GM18870 (cell line): Measurements from ENCODE around the gene LYAR.

Experiments used
- ATAC-seq: cut with Tn5 transposase; IDR thresholded peaks from one replicate; pipeline ENCODE4 v1.9.1; 2021; ENCODE audit warnings: moderate library complexity; ENCODE audit not compliant: unreplicated experiment

LYAR gene, protein sequence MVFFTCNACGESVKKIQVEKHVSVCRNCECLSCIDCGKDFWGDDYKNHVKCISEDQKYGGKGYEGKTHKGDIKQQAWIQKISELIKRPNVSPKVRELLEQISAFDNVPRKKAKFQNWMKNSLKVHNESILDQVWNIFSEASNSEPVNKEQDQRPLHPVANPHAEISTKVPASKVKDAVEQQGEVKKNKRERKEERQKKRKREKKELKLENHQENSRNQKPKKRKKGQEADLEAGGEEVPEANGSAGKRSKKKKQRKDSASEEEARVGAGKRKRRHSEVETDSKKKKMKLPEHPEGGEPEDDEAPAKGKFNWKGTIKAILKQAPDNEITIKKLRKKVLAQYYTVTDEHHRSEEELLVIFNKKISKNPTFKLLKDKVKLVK

GRCh38 chr4:4289941-4290850 lies at the start of gene LYAR, which contains the start of gene ZBTB49:
Gene LYAR (minus strand): TSS chr4:4290154. CDS start chr4:4283742, 6,412 bp downstream.
Gene ZBTB49 (plus strand): TSS chr4:4290251. CDS start chr4:4299946, 9,695 bp downstream.
- peak; percentile 73 for ATAC-seq

GRCh38 chr4:4339504-4340085 lies 49.6 kb upstream of the LYAR start:
- ATAC-seq, result no peak

DNA sequence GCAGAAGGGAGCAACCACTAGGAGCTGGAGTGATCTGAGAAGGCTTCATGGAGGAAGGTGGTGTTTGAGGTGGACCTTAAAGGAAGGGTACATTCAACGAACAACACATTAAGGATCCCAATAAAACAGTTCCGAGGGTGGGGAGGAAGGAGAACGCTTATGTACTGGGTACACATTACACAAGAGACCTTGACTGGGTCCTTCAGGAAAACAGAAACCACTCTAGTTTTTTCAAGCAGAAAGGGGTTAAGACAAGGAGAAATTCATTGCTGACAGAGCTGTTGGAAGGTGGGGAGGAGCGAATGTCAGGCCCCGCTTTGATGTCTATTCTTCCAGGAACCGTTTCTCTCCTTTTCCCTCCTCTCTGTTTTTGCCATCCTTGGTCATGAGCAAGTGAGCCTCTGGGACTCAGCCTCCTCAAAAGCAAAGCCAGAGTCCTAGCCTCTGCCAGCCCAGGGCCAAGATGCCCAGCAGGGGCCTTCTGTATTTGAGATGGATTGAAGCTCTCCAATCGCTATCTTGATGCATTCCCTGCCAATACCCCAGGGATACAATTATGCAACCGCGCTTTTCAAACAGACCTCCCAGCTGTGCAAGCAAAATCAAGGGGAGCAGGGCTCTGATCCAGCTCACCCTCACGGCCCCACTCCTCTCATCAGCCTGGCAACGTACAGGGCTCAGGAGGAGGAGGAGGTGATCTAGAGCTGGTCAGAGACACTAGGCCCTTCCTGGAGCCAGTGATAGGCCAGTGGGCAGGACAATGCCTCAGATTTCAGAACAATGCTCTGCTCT lies 48.5 kb upstream of the LYAR start:
- no peak for ATAC-seq

DNA sequence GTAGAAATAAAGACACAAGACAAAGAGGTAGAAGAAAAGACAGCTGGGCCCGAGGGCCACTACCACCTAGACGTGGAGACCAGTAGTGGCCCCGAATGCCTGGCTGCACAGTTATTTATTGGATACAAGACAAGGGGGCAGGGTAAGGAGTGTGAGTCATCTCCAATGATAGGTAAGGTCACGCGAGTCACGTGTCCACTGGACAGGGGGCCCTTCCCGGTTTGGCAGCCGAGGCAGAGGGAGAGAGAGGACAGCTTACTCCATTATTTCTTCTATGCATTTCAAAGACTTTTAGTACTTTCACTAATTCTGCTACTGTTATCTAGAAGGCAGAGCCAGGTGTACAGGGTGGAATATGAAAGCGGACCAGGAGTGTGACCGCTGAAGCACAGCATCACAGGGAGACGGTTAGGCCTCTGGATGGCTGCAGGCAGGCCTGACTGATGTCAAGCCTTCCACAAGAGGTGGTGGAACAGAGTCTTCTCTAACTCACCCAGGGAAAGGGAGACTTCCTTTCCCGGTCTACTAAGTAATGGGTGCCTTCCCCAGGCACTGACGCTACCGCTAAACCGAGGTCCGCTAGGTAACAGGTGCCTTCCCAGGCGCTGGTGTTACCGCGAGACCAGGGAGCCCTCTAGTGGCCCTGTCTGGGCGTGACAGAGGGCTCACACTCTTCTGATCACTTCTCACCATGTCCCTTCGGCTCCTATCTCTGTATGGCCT lies 45.0 kb upstream of the LYAR start:
- no peak for ATAC-seq

DNA sequence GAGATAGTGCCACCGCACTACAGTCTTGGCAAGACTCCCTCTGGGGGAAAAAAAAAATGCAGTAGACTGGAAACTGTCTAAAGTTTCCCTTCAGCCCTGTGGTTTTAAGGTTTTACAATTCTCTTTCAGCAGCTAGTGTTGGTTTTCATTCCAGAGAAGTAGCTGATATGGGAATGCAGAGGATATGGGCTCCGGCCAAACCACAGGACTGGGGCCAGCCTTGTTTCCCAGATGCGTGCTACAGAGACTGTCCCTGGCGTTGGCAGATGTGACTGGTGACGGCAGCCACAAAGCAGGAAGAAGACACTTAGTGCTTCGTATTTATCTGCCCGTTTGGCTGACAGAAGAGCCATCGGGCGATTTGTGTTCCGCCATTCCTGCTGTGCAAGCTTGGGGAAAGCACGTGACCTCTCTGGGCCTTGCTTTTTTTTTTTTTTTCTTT lies 43.3 kb upstream of the LYAR start:
- ATAC-seq, result no peak

DNA sequence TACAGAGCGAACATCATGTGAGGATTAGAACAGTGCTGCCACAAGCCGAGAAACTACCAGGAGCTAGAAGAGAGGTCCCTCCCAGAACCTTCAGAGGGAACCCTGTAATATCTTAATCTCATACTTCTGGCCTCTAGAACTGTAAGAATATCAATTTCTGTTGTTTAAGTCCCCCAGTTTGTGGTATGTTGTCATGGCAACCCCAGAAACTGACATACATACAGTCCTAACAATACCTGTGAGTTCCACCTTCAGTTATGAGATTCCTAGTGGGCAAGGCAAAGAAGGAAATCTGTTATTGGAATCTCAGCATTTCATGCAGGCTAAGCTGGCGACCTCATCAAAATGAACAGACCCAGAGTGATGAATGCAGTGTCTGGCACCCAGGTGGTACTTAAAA lies 42.6 kb upstream of the LYAR start:
- ATAC-seq, result no peak

GRCh38 chr4:4330794-4331193 lies 40.8 kb upstream of the LYAR start:
- ATAC-seq, result no peak

DNA sequence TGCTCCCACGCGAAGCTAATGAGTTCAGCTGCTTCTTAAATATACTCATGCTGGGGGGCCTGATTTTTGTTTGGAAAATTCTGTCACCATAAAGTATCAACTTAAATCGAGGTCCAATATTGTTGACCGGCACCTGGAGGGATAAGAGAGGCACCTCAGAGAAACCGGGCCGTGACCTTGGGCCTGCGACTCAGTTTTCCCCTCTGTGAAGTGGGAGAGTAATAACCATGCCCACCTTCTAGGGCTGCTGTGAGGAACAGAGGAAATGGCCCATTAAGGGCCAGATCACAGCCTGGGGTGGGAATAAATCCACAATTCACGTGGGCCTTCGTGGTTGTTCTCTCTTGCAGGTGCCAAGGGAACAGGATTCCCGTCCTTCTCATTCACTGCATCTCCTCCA lies 39.5 kb upstream of the LYAR start:
- no peak for ATAC-seq

GRCh38 chr4:4328840-4329239 lies 38.9 kb upstream of the LYAR start:
- ATAC-seq, result no peak

DNA sequence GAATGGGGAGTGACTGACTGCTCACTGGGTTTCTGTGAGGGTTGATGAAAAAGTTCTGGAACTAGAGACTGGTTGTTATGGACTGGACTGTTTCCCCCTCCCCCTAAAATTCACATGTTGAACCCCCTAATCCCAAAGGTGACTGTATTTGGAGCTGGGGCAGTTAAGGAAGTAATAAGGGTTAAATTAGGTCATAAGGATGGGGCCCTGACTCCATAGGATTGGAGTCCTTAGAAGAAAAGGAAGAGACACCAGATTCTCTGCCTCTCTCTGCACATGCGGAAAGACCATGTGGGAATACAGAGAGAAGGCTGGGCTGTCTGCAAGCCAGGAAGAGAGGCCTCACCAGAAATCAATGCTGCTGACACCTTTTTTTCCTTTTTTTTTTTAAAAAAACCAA lies 38.3 kb upstream of the LYAR start:
- no peak for ATAC-seq

DNA sequence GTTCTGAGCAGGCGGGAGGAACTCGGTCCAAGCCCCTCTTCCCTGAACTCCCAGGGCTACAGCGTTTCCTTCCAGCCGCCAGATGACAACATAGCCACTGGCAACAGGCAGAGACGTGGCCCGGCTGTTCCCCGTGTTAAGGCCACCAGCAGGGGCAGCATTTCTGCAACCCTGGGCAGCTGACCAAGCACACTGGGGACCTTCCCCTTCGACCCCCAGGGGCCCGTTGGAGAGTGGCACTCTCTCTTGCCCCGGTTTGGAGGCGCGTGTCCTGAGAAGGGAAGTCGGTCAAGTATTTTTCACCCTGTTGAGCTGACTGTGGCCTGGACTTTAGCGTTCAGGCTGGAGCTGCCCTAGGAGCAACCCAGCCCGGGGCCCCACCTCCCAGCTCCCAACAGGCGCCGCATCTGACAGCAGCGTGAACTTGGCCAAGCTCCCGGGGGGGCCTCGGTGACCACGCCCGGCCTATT lies 37.7 kb upstream of the LYAR start:
- no peak for ATAC-seq

DNA sequence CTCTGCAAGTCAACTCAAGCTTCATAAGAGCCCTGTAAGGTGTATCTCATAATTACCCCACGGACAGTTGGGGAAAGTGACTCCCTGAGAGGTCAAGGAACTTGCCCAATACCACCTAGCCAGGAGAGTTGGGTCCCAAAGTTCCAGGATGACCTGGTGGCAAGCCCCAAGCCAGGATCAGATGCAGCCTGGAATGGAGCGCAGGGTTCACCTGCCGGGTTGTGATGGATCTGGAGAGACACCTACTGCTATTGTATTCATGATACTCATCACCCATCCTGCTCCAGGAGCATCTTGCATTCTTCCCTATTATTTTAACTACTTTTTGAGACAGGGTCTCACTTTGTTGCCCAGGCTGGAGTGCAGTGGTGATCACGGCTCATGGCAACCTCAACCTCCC lies 36.2 kb upstream of the LYAR start:
- no peak for ATAC-seq

- no peak for ATAC-seq
These were observed 35.4 kb upstream of the LYAR start for GRCh38 chr4:4325321-4325720.

GRCh38 chr4:4323705-4324534 lies 34.0 kb upstream of the LYAR start:
- no peak for ATAC-seq

DNA sequence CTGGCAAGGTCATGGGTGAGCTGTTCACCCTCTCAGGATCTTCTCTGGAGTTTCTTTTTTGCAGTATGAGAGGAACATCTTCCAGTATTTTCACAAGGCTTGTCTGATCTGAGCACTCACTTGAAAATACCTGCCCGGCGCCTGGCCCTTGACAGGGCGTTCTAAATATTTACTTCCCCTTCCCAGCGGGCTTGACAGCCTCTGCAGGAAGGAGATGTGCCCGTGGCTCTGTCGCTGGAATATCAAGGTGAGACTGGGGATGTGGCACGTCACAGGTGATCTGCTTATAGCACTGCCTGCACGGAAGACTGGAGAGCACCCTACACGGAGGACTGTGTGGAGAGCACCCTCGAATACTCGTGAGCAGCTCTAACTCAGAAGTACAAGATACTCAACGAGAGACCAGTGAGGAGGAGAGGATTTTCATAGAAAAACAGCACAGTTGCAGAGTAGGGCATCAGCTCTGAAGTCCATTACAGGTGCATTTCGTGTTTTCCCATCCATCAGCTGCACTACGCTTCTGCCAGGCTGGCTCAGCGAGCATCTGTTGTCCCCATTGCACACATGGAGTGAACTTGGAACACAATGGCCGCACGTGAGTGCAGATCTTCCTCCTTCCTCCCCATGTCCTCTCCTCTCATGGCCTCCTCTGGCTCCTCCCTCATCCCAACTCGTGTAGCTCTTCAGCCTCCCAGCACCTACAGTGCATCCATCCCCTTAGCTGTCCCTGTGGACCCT lies 32.2 kb upstream of the LYAR start:
- no peak for ATAC-seq

DNA sequence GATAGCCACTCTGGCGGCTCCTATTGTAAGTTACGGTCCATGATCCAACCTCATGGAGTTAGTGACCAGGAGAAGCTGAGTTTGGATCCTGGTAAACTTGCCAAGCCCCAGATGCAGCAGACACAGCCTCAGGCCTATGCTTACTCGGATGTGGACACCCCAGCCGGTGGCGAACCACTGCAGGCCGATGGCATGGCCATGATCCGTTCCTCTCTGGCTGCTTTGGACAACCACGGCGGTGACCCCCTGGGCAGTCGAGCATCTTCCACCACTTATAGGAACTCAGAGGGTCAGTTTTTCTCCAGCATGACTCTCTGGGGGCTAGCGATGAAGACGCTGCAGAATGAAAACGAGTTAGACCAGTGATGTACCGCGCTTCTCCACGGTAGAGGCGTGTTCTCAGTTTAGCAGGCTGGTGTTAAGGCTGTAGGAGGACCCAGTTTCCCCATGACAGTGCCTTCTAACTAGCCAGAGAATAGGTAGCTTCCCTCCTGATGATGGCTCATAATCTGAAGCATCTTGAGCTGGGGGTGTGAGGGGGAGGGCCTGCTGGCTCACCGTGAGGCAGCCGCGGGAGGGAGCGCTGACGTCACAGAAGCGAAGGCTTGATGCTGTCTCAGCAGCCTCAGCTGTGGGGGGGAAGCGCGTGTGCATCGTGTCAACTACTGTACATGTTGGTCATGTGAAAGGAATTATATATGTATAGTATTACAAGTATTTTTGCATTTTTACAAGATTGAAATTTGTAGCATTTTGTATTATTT lies 31.2 kb upstream of the LYAR start:
- ATAC-seq, result no peak

DNA sequence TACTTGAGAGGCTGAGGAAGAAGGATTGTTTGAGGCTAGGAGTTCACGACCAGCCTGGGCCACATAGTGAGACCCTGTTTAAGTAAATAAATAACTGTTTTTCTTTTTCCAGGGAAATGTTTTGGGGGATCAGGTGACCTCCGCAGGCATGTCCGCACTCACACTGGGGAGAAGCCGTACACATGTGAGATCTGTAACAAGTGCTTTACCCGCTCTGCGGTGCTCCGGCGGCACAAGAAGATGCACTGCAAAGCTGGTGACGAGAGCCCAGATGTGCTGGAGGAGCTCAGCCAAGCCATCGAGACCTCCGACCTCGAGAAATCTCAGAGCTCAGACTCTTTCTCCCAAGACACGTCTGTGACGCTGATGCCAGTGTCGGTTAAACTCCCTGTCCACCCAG lies 30.6 kb upstream of the LYAR start:
- ATAC-seq, result no peak
